GM19452 (cell line): ENCODE results near the gene MBD3L3.
"Not testable (repeated sequence)": the region's sequence is repeated elsewhere in the genome, so short reads cannot be mapped to it uniquely, and the experiment has no call there.

Source experiments
- ATAC-seq: cut with Tn5 transposase; IDR thresholded peaks from one replicate; pipeline ENCODE4 v1.9.1; 2021; ENCODE audit not compliant: unreplicated experiment

MBD3L3 gene

GRCh38 chr19:7063764-7064418, 5.4 kb upstream of the MBD3L3 start:
- no peak for ATAC-seq

- ATAC-seq, result no peak
Observed at GRCh38 chr19:7063339-7063738, 4.9 kb upstream of the MBD3L3 start.

- not testable (repeated sequence) for ATAC-seq
Observed at GRCh38 chr19:7059977-7060376, 1.5 kb upstream of the MBD3L3 start.

- not testable (repeated sequence) for ATAC-seq
Observed at GRCh38 chr19:7056371-7056770, 2.1 kb downstream of the MBD3L3 start.

GRCh38 chr19:7055679-7056078, 2.8 kb downstream of the MBD3L3 start:
- not testable (repeated sequence) for ATAC-seq

GRCh38 chr19:7054635-7055368, 3.7 kb downstream of the MBD3L3 start:
- ATAC-seq, result not testable (repeated sequence)

GRCh38 chr19:7052896-7053295, 5.6 kb downstream of the MBD3L3 start:
- not testable (repeated sequence) for ATAC-seq

- ATAC-seq, result not testable (repeated sequence)
Observed at GRCh38 chr19:7051421-7051820, 7.1 kb downstream of the MBD3L3 start.

- not testable (repeated sequence) for ATAC-seq
Observed at GRCh38 chr19:7049021-7049420, 9.5 kb downstream of the MBD3L3 start, which contains the start of gene MBD3L2. TSS of gene MBD3L2 (plus strand) at chr19:7049321. CDS start at chr19:7049374, 53 bp downstream.

- ATAC-seq, result not testable (repeated sequence)
Observed at GRCh38 chr19:7041563-7041962, 16.9 kb downstream of the MBD3L3 start.

- ATAC-seq, result not testable (repeated sequence)
Observed at GRCh38 chr19:7040079-7040478, 18.4 kb downstream of the MBD3L3 start, which contains the start of gene MBD3L4. TSS of gene MBD3L4 (minus strand) at chr19:7040179. CDS start at chr19:7040144, 35 bp downstream.

- ATAC-seq, result not testable (repeated sequence)
Observed at GRCh38 chr19:7030278-7030677, 28.2 kb downstream of the MBD3L3 start, which contains the start of gene MBD3L5. TSS of gene MBD3L5 (plus strand) at chr19:7030578. CDS start at chr19:7030612, 34 bp downstream.

GRCh38 chr19:7028790-7029189, 29.7 kb downstream of the MBD3L3 start:
- not testable (repeated sequence) for ATAC-seq

- not testable (repeated sequence) for ATAC-seq
Observed at GRCh38 chr19:7021331-7021730, 37.1 kb downstream of the MBD3L3 start, which contains the start of gene MBD3L2B. TSS of gene MBD3L2B (minus strand) at chr19:7021431. CDS start at chr19:7021397, 34 bp downstream.

GRCh38 chr19:7018828-7019227, 39.6 kb downstream of the MBD3L3 start:
- no peak for ATAC-seq

- ATAC-seq, result no peak
Observed at GRCh38 chr19:7013678-7014077, 44.8 kb downstream of the MBD3L3 start.

- ATAC-seq, result no peak
Observed at GRCh38 chr19:7010722-7011593, 47.5 kb downstream of the MBD3L3 start.

GRCh38 chr19:7007859-7008258, 50.6 kb downstream of the MBD3L3 start:
- no peak for ATAC-seq
